Ectodermal cell (in vitro differentiated cells): ENCODE data around the gene GOLGA6L10. TPM values are rescaled to one million over a fixed set of nuclear protein-coding genes. Genes with fewer than 3 reads are reported as not detected.
"Not testable (repeated sequence)": the region's sequence is repeated elsewhere in the genome, so short reads cannot be mapped to it uniquely, and the experiment has no call there.

Source experiments
- H3K27ac ChIP-seq: 2 replicates; pipeline ENCODE4 v1.7.0; 2013; ENCODE audit warnings: mild to moderate bottlenecking, low read depth, low read length; ENCODE audit not compliant: insufficient read depth, poor library complexity, severe bottlenecking
- H3K27me3 ChIP-seq: 2 replicates; pipeline ENCODE4 v1.7.0; 2013; ENCODE audit warnings: mild to moderate bottlenecking, low read length; ENCODE audit not compliant: insufficient read depth, control insufficient read depth, poor library complexity, severe bottlenecking
- H3K36me3 ChIP-seq: one replicate; pipeline ENCODE4 v1.7.0; 2013; ENCODE audit warnings: low read length; ENCODE audit not compliant: control insufficient read depth, insufficient read depth
- H3K4me1 ChIP-seq: one replicate; pipeline ENCODE4 v1.7.0; 2013; ENCODE audit warnings: low read length; ENCODE audit not compliant: control insufficient read depth, insufficient read depth
- H3K4me3 ChIP-seq: 2 replicates; pipeline ENCODE4 v1.7.0; 2013; ENCODE audit warnings: low read depth, low read length, control low read depth; ENCODE audit not compliant: insufficient read depth
- H3K9me3 ChIP-seq: 2 replicates; pipeline ENCODE4 v1.7.0; 2013; ENCODE audit warnings: mild to moderate bottlenecking, low read length, moderate library complexity; ENCODE audit not compliant: control insufficient read depth
- WGBS, 2 experiments: methylation state at CpG; one replicate each; pipeline ENCODE4 v1.1.7; 2013; ENCODE audit warnings: missing lambda C conversion rate in 2 of 2; 5-methylcytosine and 5-hydroxymethylcytosine counted together
- polyA plus RNA-seq, 4 experiments: library from polyadenylated mRNA; stranded (reverse); fragments of 50-300 nt; gene quantifications; one replicate each; pipeline ENCODE4 v1.2.3, GENCODE V29; 2013

The GOLGA6L10 gene, protein sequence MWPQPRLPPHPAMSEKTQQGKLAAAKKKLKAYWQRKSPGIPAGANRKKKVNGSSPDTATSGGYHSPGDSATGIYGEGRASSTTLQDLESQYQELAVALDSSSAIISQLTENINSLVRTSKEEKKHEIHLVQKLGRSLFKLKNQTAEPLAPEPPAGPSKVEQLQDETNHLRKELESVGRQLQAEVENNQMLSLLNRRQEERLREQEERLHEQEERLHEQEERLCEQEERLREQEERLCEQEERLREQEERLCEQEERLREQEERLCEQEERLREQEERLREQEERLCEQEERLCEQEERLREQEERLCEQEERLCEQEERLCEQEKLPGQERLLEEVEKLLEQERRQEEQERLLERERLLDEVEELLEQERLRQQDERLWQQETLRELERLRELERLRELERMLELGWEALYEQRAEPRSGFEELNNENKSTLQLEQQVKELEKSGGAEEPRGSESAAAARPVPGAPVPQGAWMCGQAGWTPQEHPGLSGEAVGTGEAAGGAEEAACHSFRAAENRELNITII
- 4.8 TPM for polyA plus RNA-seq (2013, experiment 1 of 4)
- 5.3 TPM for polyA plus RNA-seq (2013, experiment 2 of 4)
- 4.8 TPM for polyA plus RNA-seq (2013, experiment 3 of 4)
- 5.3 TPM for polyA plus RNA-seq (2013, experiment 4 of 4)

DNA sequence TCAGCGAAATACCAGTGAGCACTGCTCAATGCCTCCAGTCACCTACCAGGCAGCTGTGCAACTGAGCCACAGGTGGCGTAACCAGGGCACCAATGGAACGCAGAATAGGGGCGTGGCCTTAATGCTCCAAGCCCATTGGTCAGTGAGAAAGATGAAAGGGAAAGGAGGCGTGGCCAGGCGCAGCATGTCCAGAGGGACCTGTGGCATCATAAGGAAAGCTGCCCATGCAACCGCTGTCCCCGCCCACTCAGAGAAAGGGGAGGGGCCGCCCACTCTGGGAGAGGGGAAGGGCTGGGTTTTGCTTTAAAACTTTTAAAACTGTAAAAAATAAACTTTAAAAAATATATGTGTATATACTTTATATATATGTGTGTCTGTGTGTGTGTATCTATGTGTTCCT is at the start of gene GOLGA6L10:
GOLGA6L10 (minus strand) TSS at position 101 of the 400 bp plus-strand sequence; CDS start at position 1, 100 bp downstream.
- H3K36me3 ChIP-seq, result not testable (repeated sequence)
- no CpG with 5 or more reads among the region's 9 CpGs for whole genome bisulfite sequencing, 2 experiments

DNA sequence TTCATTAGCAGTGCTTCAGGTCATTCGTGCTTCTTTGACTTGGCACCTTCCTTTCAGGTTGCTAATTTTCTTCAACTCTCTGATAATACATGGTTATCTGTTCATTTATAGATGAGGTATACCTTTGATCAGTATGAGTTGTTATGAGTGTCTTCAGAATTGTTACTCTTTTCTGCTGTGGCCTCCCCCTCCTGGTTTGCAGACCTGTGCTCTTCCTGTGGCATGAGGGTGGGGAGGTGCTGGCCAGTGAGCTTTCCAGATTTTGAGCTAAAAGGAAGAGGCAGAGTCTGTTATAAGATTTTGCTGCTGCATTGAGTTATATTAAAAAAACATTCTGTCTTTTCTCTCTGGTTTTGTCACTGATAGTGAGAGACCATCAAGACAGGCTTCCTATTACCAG is 49.5 kb upstream of the GOLGA6L10 start:
- 80% methylated on average over 1 of the region's 1 CpG; no CpG with 5 or more reads in 1 of the 2 experiments for WGBS, 2 experiments
- no peaks in the 10 kb centered on the region for H3K4me1 ChIP-seq
- H3K9me3 ChIP-seq, result no peaks in the 10 kb centered on the region
- H3K27ac ChIP-seq, result no peak overlapping the region
- H3K36me3 ChIP-seq, result no peaks in the 10 kb centered on the region
- H3K27me3 ChIP-seq, result no peaks in the 10 kb centered on the region
- no peak overlapping the region for H3K4me3 ChIP-seq

More for the DNA sequence above, at the start of gene GOLGA6L10:
- H3K27me3 ChIP-seq, H3K4me1 ChIP-seq, H3K27ac ChIP-seq, H3K9me3 ChIP-seq, H3K4me3 ChIP-seq: not testable (repeated sequence)

DNA sequence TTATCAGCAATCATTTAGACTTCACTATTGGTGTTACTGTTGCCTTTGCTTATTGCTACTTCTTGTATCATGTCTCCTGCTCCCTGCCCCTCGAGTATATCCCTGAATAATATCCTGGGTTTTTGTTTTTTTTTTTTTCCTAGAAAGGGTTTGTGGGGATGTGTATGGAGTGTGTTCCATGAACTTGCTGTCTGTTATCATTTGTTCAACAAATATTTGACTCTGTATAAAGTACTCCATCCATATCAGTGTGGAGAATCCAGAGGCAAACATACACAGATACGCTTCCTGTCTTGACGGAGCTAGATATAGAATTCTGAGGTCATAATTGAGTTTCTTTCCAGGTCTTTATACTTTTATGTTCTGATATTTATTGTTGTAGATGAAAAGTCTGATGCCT is 48.5 kb upstream of the GOLGA6L10 start:
- WGBS, 2 experiments, result 95 to 96% methylated on average over 3 of the region's 3 CpGs
- Histone ChIP-seq H3K4me1 (no peaks in the 10 kb centered on the region), H3K27ac (no peak overlapping the region)

DNA sequence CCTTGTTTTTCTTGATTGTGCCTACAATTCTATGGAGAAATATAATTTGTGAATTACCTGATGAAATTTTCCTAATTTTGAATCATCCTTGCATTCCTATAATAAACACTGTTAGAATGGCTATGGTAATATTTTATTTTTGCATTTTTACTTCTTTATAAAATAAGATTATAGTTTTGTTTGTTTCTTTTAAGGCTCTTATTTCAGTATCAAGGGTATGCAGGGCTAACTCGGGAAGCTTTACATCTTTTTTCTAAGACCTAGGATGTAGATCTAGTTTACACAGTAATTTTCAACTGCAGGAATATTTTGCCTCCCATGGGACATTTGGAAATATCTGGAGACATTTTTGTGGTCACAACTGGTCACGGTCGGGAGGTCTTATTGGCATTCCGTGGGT is 46.5 kb upstream of the GOLGA6L10 start:
- WGBS, 2 experiments, result no CpG with 5 or more reads among the region's 4 CpGs
- not testable (repeated sequence) for H3K4me1 ChIP-seq, H3K27ac ChIP-seq, H3K27me3 ChIP-seq, H3K9me3 ChIP-seq, H3K4me3 ChIP-seq, H3K36me3 ChIP-seq

More for the DNA sequence above, 48.5 kb upstream of the GOLGA6L10 start:
- H3K27me3 ChIP-seq, result no peaks in the 10 kb centered on the region
- H3K9me3 ChIP-seq, result no peaks in the 10 kb centered on the region
- H3K36me3 ChIP-seq, result no peaks in the 10 kb centered on the region
- no peak overlapping the region for H3K4me3 ChIP-seq

DNA sequence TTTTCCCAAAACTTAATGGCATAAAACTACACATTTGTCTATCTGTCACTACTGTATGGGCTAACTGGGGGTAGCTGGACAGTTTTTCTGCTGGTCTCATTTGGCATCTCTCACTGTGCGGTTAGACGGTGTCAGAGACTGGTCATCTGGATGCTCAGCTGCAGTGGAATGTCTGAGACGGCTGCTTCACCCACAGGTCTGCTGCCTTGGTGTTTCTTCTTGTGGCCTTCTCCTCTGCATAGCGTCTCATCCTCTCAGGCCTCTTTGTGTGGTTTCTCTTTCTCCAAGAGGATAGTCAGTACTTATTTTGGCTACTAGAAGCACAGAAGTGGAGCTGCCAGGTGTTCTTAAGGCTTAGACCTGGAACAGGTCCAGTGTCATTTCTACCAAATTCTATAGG is 44.4 kb upstream of the GOLGA6L10 start:
- H3K36me3 ChIP-seq, result no peaks in the 10 kb centered on the region
- H3K27ac ChIP-seq, result no peak overlapping the region
- H3K4me3 ChIP-seq, result no peak overlapping the region
- H3K9me3 ChIP-seq, result no peaks in the 10 kb centered on the region
- WGBS, 2 experiments, result 95 to 98% methylated on average over 4 of the region's 4 CpGs
- H3K4me1 ChIP-seq, result no peaks in the 10 kb centered on the region
- no peaks in the 10 kb centered on the region for H3K27me3 ChIP-seq

DNA sequence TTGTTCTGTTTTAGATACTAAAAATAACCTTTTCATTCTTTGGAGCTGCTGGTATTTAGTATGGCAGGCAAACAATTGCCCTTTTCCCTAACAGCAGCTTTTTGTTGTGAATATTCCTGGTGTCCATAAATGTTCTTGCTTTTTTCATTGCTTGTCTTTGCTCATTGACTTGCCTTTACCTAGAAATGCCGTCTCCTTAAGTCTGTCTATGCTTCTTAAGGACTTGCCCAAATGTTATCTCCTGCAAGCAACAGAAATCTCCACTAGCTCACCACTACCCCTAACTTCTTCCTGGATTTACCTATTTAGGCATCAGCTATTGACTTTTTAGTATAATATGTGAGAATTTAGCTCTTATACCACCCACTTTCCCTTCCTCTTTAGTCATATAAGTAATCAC is 42.8 kb upstream of the GOLGA6L10 start:
- H3K27me3 ChIP-seq, H3K4me1 ChIP-seq, H3K27ac ChIP-seq, H3K9me3 ChIP-seq, H3K36me3 ChIP-seq, H3K4me3 ChIP-seq: not testable (repeated sequence)
- WGBS, 2 experiments, result 96 to 100% methylated on average over 1 of the region's 1 CpG

DNA sequence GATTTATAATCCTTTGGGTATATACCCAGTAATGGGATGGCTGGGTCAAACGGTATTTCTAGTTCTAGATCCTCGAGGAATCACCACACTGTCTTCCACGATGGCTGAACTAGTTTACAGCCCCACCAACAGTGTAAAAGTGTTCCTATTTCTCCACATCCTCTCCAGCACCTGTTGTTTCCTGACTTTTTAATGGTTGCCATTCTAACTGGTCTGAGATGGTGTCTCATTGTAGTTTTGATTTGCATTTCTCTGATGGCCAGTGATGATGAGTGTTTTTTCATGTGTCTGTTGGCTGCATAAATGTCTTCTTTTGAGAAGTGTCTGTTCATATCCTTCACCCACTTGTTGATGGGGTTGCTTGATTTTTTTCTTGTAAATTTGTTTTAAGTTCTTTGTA is 40.9 kb upstream of the GOLGA6L10 start:
- not testable (repeated sequence) for H3K27me3 ChIP-seq, H3K9me3 ChIP-seq, H3K27ac ChIP-seq, H3K4me3 ChIP-seq, H3K4me1 ChIP-seq, H3K36me3 ChIP-seq
- 87 to 88% methylated on average over 3 of the region's 3 CpGs for WGBS, 2 experiments

DNA sequence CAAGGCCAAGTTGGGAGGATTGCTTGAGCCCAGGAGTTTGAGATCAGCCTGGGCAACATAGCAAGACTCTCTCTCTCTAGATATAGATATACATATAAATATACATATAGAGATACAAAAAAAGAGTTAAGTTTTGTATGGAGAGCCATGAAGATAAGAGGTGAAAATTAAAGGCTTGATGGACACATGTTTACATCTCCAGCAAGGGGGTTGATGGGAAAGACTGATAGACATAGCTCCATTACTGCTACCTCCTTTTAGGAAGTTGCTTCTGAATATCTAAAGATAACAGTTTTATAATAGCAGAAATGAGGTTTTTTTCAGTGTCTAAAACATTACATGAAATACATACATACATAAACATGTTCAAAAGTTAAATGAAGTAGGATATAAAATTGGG is 37.9 kb upstream of the GOLGA6L10 start:
- not testable (repeated sequence) for H3K4me3 ChIP-seq, H3K27me3 ChIP-seq

DNA sequence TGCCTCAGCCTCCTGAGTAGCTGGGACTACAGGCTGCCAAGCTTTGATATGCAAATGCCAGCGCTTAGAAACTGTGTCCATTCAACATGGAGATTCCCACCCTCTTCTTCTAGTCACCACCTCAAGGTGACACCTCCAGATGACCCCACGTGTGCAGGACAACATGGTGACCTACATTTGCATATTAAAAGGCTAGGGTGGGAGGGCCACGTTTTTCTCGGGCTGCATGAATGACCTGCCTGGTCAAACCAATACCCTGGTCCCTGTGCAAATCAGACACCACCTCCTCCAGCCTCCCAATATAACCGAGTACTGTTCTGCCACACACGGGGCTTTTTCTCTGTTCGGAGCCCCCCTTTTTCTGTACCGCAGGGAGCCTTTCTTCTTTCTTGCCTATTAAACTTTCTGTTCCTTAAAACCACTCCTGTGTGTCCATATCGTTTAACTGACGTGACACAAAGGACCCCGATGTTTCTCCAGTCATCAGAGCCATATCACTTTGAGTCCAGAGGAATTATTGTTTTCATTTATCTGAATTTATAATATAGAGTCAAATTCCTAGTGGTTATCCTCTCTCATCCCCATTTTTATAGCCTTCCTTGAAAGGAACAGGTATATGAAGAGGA is 32.2 kb upstream of the GOLGA6L10 start:
- not testable (repeated sequence) for H3K4me3 ChIP-seq, H3K4me1 ChIP-seq, H3K36me3 ChIP-seq, H3K9me3 ChIP-seq, H3K27me3 ChIP-seq, H3K27ac ChIP-seq
- 62 to 65% methylated on average over 9 to 10 of the region's 11 CpGs for WGBS, 2 experiments

More for the DNA sequence above, 37.9 kb upstream of the GOLGA6L10 start:
- not testable (repeated sequence) for H3K4me1 ChIP-seq, H3K36me3 ChIP-seq, H3K9me3 ChIP-seq, H3K27ac ChIP-seq

DNA sequence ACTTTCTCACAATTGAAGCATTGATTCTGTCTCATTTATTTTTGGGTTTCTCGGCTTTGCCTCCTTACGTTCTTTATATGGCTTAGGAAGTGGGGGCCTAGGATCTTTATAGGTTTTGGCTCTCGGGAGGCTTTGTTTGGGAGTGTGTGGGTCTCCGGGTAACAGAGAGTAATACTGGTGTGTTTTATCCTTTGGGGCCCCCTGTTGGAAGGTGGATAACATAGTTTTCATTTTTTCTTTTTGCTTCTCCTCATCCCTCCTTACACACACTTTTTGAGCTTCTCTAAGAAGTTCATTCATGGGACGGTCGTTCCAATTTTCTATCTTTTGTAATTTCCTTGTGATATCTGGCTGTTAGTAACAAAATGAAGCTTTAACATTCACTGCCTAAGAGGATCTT is 30.3 kb upstream of the GOLGA6L10 start:
- WGBS, 2 experiments, result 96% methylated on average over 4 of the region's 6 CpGs; no CpG with 5 or more reads in 1 of the 2 experiments
- not testable (repeated sequence) for H3K27ac ChIP-seq, H3K4me3 ChIP-seq, H3K36me3 ChIP-seq, H3K4me1 ChIP-seq, H3K9me3 ChIP-seq, H3K27me3 ChIP-seq
